Measurements from ENCODE around the gene SMARCD1. TPM values are rescaled to one million over a fixed set of nuclear protein-coding genes. Genes with fewer than 3 reads are reported as not detected.

SMARCD1 gene
- total and polyA plus RNA-seq, 9 of the 15 experiments (the other 6 are each of a cell fraction or from before 2014, with no cell fraction given), result 0.86 to 91.7 (median 48.0) TPM

GRCh38 chr12:50041962-50042361, 43.2 kb upstream of the SMARCD1 start (continued):
- TF ChIP-seq UBTF (IDR thresholded peaks at IDR 0.05; ENCODE audit: borderline replicate concordance in 1 of 2, low read depth in 2 of 2, low read length in 2 of 2), result no peak
- TF ChIP-seq NFIC (IDR thresholded peaks at IDR 0.05), result peak; percentile 64
- TF ChIP-seq SMAD1 (IDR thresholded peaks at IDR 0.05; ENCODE audit: low read depth, low read length, partially characterized antibody), result no peak
- peak in 1 of 2 experiments; percentile 64; a peak in 1 of 4 replicates for TF ChIP-seq ARNT (IDR thresholded peaks at IDR 0.05)
- TF ChIP-seq THRAP3 (IDR thresholded peaks at IDR 0.05; ENCODE audit: borderline replicate concordance), result no peak
- peak; percentile 88 for TF ChIP-seq SOX6 (IDR thresholded peaks at IDR 0.05)
- no peak for TF ChIP-seq RBM25 (IDR thresholded peaks at IDR 0.05; ENCODE audit: low read depth, low read length, severe bottlenecking)
- TF ChIP-seq ARID2 (IDR thresholded peaks at IDR 0.05), result no peak
- no peak for TF ChIP-seq LCOR (CRISPR knock-in tag; IDR thresholded peaks at IDR 0.05)
- TF ChIP-seq ZNF384 (IDR thresholded peaks at IDR 0.05; ENCODE audit: low read depth, low read length), result no peak
- TF ChIP-seq CLOCK (CRISPR knock-in tag; IDR thresholded peaks at IDR 0.05; ENCODE audit: borderline replicate concordance), result no peak
- TF ChIP-seq MED1 (CRISPR knock-in tag; IDR thresholded peaks at IDR 0.05; ENCODE audit: borderline replicate concordance), result no peak
- peak; percentile 43 for TF ChIP-seq CTCFL (IDR thresholded peaks at IDR 0.05; ENCODE audit: borderline replicate concordance, insufficient read depth, low read depth, low read length, poor library complexity, severe bottlenecking)
- TF ChIP-seq RAD51 (IDR thresholded peaks at IDR 0.05; ENCODE audit: borderline replicate concordance, low read depth), result no peak
- TF ChIP-seq ZNF609 (CRISPR knock-in tag; IDR thresholded peaks at IDR 0.05; ENCODE audit: borderline replicate concordance), result no peak
- TF ChIP-seq EZH2 (IDR thresholded peaks at IDR 0.05; ENCODE audit: borderline replicate concordance, low read depth, low read length), result no peak
- TF ChIP-seq ESRRA (IDR thresholded peaks at IDR 0.05; ENCODE audit: borderline replicate concordance, low read depth), result no peak

All from K562 (cell line).